ENCODE data around the gene TSPAN18. TPM values are rescaled to one million over a fixed set of nuclear protein-coding genes. Genes with fewer than 3 reads are reported as not detected.

TSPAN18 gene
- total and polyA plus RNA-seq, 3 donors from 2014 or later = 2.1 to 11.1 (median 5.0) TPM

GRCh38 chr11:44731685-44732430 is 5.1 kb downstream of the TSPAN18 start:
- no peaks in the 10 kb centered on the region for H3K27me3 ChIP-seq
- intact Hi-C loops (cut with DNase I; ENCODE audit: low total_unique reads) = no loop called here
- TF ChIP-seq POLR2A (IDR thresholded peaks at IDR 0.05) (no peak), CTCF (IDR thresholded peaks at IDR 0.05) (no peak)
- DNase-seq = no peak
- H3K27ac ChIP-seq = no peak overlapping the region
- H3K4me1 ChIP-seq = peaks cover 7% of the 10 kb centered on the region
- H3K9me3 ChIP-seq = no peaks in the 10 kb centered on the region
- no peak overlapping the region for H3K4me3 ChIP-seq
- 74 to 84% methylated on average over 12 of the region's 12 CpGs for WGBS, 2 donors
- no peaks in the 10 kb centered on the region for H3K36me3 ChIP-seq (ENCODE audit: low read depth, missing control alignments)

DNA sequence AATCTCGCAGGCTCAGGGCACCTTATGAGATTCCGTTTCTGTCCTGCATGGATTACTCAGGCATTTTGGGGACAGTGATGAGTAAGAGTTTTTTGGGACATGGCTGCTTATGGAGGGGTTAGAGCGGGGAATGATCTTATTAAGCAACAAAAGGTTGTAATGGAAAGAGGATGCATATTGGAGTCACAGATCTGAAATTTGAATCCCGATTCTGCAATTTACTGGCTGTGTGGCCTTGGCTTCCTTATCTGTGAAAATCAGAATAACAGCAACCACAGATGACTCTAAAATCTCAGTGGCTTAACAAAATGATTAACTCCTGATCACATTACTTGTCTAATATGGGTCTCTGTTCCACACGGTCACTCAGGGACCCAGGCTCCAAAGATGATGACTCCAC is 5.8 kb downstream of the TSPAN18 start:
- Histone ChIP-seq H3K27ac (no peak overlapping the region), H3K9me3 (no peaks in the 10 kb centered on the region), H3K27me3 (no peaks in the 10 kb centered on the region), H3K36me3 (ENCODE audit: low read depth, missing control alignments) (no peaks in the 10 kb centered on the region), H3K4me3 (no peak overlapping the region), H3K4me1 (peaks cover 4% of the 10 kb centered on the region)
- WGBS, 2 donors = 89 to 95% methylated on average over 5 of the region's 5 CpGs
- DNase-seq = no peak
- no peak for TF ChIP-seq POLR2A (IDR thresholded peaks at IDR 0.05)
- no peak for TF ChIP-seq CTCF (IDR thresholded peaks at IDR 0.05)
- intact Hi-C loops (cut with DNase I; ENCODE audit: low total_unique reads) = no loop called here

DNA sequence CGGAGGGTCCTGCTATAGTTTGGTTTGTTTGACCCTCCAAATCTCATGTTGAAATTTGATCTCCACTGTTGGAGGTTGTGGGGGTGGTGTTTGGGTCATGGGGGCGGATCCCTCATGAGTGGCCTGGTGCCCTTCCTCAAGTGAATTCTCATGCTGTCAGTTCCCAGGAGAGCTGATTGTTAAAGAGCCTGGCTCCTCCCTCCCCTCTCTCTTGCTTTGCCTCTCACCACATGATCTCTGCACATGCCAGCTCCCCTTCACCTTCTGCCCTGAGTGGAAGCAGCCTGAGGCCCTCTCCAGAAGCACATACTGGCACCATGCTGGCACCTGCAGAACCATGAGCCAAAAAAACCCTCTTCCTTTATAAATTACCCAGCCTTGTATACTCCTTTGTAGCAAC is 7.1 kb downstream of the TSPAN18 start:
- intact Hi-C loops (cut with DNase I; ENCODE audit: low total_unique reads) = no loop called here
- TF ChIP-seq CTCF (IDR thresholded peaks at IDR 0.05) = no peak
- DNase-seq = no peak
- no peaks in the 10 kb centered on the region for H3K9me3 ChIP-seq
- H3K36me3 ChIP-seq (ENCODE audit: low read depth, missing control alignments) = no peaks in the 10 kb centered on the region
- no peaks in the 10 kb centered on the region for H3K27me3 ChIP-seq
- peaks cover 4% of the 10 kb centered on the region for H3K4me1 ChIP-seq
- WGBS, 2 donors = 92 to 95% methylated on average over 2 of the region's 2 CpGs
- no peak overlapping the region for H3K27ac ChIP-seq
- H3K4me3 ChIP-seq = no peak overlapping the region

- no peaks in the 10 kb centered on the region for H3K27me3 ChIP-seq
- WGBS, 2 donors = 77 to 89% methylated on average over 5 to 7 of the region's 7 CpGs
- intact Hi-C loops (cut with DNase I; ENCODE audit: low total_unique reads) = no loop called here
- no peaks in the 10 kb centered on the region for H3K9me3 ChIP-seq
- H3K4me1 ChIP-seq = no peaks in the 10 kb centered on the region
- no peak for DNase-seq
- TF ChIP-seq CTCF (IDR thresholded peaks at IDR 0.05) (no peak), POLR2A (IDR thresholded peaks at IDR 0.05) (no peak)
- no peak overlapping the region for H3K27ac ChIP-seq
- H3K4me3 ChIP-seq = no peak overlapping the region
- H3K36me3 ChIP-seq (ENCODE audit: low read depth, missing control alignments) = no peaks in the 10 kb centered on the region
These were observed 8.2 kb downstream of the TSPAN18 start for GRCh38 chr11:44734843-44735381.

DNA sequence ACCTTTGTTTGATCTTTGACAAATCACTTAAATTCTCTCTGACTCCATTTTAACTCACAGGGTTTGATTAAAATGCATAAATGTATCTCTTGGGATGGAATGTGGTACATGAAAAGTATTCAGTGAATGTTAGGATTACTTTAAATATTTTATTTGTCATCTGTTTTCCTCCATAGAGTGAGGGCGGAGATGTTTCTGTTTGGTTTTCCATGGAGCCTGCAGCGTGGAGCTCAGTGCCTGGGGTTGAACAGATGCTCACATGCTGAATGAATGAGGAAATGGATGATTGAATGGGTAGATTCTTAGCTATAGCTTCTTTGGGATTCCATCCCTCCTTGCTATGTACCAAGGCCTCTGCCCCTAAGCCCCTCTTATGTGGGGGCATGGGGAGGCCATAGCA is 10.0 kb downstream of the TSPAN18 start:
- Histone ChIP-seq H3K36me3 (ENCODE audit: low read depth, missing control alignments) (no peaks in the 10 kb centered on the region), H3K4me3 (no peak overlapping the region), H3K27me3 (no peaks in the 10 kb centered on the region), H3K9me3 (no peaks in the 10 kb centered on the region), H3K27ac (no peak overlapping the region), H3K4me1 (no peaks in the 10 kb centered on the region)
- no peak for TF ChIP-seq CTCF (IDR thresholded peaks at IDR 0.05)
- no peak for TF ChIP-seq POLR2A (IDR thresholded peaks at IDR 0.05)
- no peak for DNase-seq
- WGBS, 2 donors = 84 to 98% methylated on average over 2 of the region's 2 CpGs
- intact Hi-C loops (cut with DNase I; ENCODE audit: low total_unique reads) = no loop called here
